BLaER1 treated with 17β-estradiol and CSF1 and Interleukin-3, amounts not matched to agents 10 nM and 100 nM (cell line): ENCODE measurements around the gene IRAG1.

Experiments used
- H3K27ac ChIP-seq, 11 experiments: shearing (Covaris generic); formaldehyde crosslinking; 2 replicates each; pipeline ENCODE4 v1.8.1; 2022
- H3K27me3 ChIP-seq, 11 experiments: shearing (Covaris generic); formaldehyde crosslinking; 2 replicates each; pipeline ENCODE4 v1.8.1; 2022
- H3K36me3 ChIP-seq, 11 experiments: shearing (Covaris generic); formaldehyde crosslinking; 2 replicates each; pipeline ENCODE4 v1.8.1; 2022
- H3K4me1 ChIP-seq, 10 experiments: shearing (Covaris generic); formaldehyde crosslinking; 2 replicates each; pipeline ENCODE4 v1.8.1; 2022
- H3K4me2 ChIP-seq, 11 experiments: shearing (Covaris generic); formaldehyde crosslinking; 2 replicates each; pipeline ENCODE4 v1.8.1; 2022
- H3K4me3 ChIP-seq, 10 experiments: shearing (Covaris generic); formaldehyde crosslinking; 2 replicates each; pipeline ENCODE4 v1.8.1; 2022
- H3K9ac ChIP-seq, 11 experiments: shearing (Covaris generic); formaldehyde crosslinking; 2 replicates each; pipeline ENCODE4 v1.8.1; 2022
- H3K9me3 ChIP-seq, 11 experiments: shearing (Covaris generic); formaldehyde crosslinking; replicated peaks in 1 of 11; 2 replicates each; pipeline ENCODE4 v1.8.1; 2022
- H4K20me1 ChIP-seq, 11 experiments: shearing (Covaris generic); formaldehyde crosslinking; 2 replicates each; pipeline ENCODE4 v1.8.1; 2022
- Cebpa-rat ChIP-seq, 11 experiments: shearing (Covaris generic); IDR thresholded peaks; 2 replicates each; pipeline ENCODE4 v1.8.1; 2022

Gene IRAG1

DNA sequence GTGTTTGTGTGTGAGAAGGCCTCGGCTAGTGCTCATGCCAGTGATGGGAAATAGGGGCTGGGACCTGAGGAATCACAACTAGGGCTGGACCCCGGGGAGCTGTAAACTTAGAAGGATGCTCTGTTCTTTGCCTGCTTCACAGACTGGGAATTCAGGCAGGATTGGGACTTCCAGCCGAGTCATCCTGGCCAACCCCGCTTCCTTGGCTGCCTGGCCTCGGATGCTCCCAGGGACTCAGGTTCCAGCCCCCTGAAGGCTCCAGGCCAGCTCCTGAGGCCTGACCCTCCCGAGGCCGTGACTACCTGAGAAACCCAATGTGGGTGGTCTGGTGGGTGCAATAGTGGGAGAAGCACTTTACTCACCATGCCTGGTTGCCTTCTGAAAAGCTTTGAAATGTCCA is 44.7 kb downstream of the IRAG1 start:
- no peaks in the 10 kb centered on the region for H3K27me3 ChIP-seq
- peaks cover 0 to 47% (median 19%) of the 10 kb centered on the region in 10 experiments; a peak in 12 of 20 replicates for H3K4me1 ChIP-seq
- H3K36me3 ChIP-seq = no peaks in the 10 kb centered on the region
- no peak for TF ChIP-seq Cebpa-rat (IDR thresholded peaks at IDR 0.05)
- no peak overlapping the region for H3K4me2 ChIP-seq
- peak overlapping the region in 1 of 11 experiments; percentile 27; a peak in 1 of 22 replicates for H3K27ac ChIP-seq
- H3K9ac ChIP-seq = no peak overlapping the region
- H4K20me1 ChIP-seq = no peaks in the 10 kb centered on the region
- no peaks in the 10 kb centered on the region for H3K9me3 ChIP-seq
- H3K4me3 ChIP-seq = no peak overlapping the region

DNA sequence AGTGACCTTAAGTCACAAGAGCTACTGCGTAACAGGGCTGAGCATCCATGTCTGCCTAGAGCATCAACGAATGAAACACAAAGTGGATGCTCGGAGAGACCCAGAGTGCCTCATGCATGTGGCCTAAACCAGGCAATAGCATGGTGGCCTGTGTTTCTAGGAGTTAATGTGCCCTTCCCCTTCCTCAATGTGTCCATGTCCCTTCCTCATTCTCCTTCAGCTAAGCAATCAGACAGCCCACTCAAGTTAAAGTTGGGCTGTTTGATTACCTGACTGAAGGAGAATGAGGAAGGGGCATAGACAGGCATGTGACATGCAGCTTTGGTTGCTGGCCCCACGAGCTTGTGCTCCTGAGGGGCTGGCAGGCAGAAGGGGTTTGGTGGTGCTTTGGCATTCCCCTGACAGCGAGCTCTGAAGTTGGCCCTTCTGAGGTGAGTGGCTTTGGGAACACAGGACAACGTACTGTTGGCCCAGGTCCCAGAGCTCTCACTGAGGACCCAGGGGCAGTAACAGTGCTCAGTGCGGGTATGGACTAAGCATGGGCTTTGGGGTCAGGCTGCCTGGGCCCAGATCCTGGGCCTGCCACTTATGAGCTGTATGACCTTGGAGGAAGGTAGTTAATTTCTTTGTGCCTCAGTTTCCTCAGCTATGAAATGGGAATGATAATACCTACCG is 46.7 kb downstream of the IRAG1 start:
- no peak overlapping the region for H3K27ac ChIP-seq
- H3K27me3 ChIP-seq = no peaks in the 10 kb centered on the region
- no peak overlapping the region for H3K4me3 ChIP-seq
- H3K36me3 ChIP-seq = no peaks in the 10 kb centered on the region
- H3K9ac ChIP-seq = no peak overlapping the region
- peak overlapping the region in 5 of 11 experiments; percentile 16 to 61 (median 45); a peak in 8 of 22 replicates for H3K4me2 ChIP-seq
- H3K4me1 ChIP-seq = peaks cover 3 to 46% (median 21%) of the 10 kb centered on the region in 10 experiments
- H3K9me3 ChIP-seq = no peaks in the 10 kb centered on the region
- no peaks in the 10 kb centered on the region for H4K20me1 ChIP-seq
- no peak for TF ChIP-seq Cebpa-rat (IDR thresholded peaks at IDR 0.05)

DNA sequence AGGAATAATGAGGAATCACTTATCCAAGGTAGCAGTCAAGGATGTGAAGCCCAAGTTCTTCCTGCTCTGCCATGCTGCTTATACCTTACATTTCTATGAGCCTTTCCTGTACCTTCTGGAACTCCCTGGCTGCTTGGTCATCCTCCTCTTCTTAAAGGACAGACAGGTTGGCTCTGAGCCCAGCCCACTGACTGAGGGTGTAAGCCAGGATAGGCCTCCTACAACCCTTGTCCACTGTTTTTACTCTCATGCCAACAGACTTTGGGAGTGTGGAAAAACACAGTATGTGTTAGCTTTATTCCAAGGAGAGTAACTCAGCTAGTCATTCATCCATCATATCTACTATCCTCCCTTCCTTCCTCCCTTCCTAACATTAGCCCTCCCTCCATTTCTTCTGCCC is 47.5 kb downstream of the IRAG1 start:
- Histone ChIP-seq H3K36me3 (no peaks in the 10 kb centered on the region), H3K4me3 (no peak overlapping the region), H3K9me3 (no peaks in the 10 kb centered on the region), H3K9ac (no peak overlapping the region), H3K4me1 (peaks cover 11 to 49% (median 26%) of the 10 kb centered on the region in 10 experiments), H3K27ac (no peak overlapping the region), H3K4me2 (peak overlapping the region in 2 of 11 experiments; percentile 42 to 61; a peak in 1 of 22 replicates), H3K27me3 (no peaks in the 10 kb centered on the region), H4K20me1 (no peaks in the 10 kb centered on the region)
- TF ChIP-seq Cebpa-rat (IDR thresholded peaks at IDR 0.05) = no peak

- Histone ChIP-seq H4K20me1 (no peaks in the 10 kb centered on the region), H3K27me3 (no peaks in the 10 kb centered on the region), H3K4me2 (peak overlapping the region in 1 of 11 experiments; percentile 16; a peak in 1 of 22 replicates), H3K9ac (no peak overlapping the region), H3K36me3 (no peaks in the 10 kb centered on the region), H3K4me1 (peaks cover 14 to 56% (median 33%) of the 10 kb centered on the region in 10 experiments), H3K9me3 (no peaks in the 10 kb centered on the region), H3K27ac (no peak overlapping the region), H3K4me3 (no peak overlapping the region)
- no peak for TF ChIP-seq Cebpa-rat (IDR thresholded peaks at IDR 0.05)
Observed at GRCh38 chr11:10645212-10645795, 48.3 kb downstream of the IRAG1 start.
